A673 (cell line): ENCODE data around the gene DCLK1.

Source experiments
- CTCF ChIP-seq: fragments of 300-800, 200-600 bp; sonication (generic); conservative IDR thresholded peaks from 2 replicates; pipeline ENCODE4 v1.5.1; 2017; ENCODE audit warnings: low read depth, mild to moderate bottlenecking, antibody characterized with exemption, low read length, moderate library complexity, mixed read lengths
- EZH2 ChIP-seq: fragments of 200-600 bp; sonication (generic); IDR thresholded peaks from 2 replicates; pipeline ENCODE4 v1.6.1; 2017; ENCODE audit warnings: borderline replicate concordance, low read depth, mild to moderate bottlenecking, mixed read lengths, antibody characterized with exemption, low read length; ENCODE audit not compliant: poor library complexity, severe bottlenecking

DNA sequence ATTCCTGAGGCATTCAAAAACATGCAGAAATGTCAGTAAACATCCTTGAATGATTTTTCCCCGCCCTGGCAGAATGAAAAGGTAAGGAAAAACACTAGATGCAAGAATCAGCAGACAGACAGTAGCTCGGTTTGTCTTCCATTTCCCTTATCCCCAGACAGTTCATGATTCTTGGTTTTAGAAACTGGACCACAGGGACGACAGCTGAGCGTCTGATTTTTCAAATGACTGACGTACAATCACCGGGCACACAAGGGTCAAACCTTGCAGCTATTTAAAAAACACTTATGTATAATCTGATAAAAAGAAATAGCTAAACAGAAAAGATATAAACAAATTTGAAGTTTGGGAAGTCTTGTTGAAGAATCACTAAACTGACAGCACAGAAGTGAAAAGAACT is 47.1 kb downstream of the DCLK1 start:
- TF ChIP-seq CTCF = no peak
- no peak for TF ChIP-seq EZH2
